ENCODE data around the gene ALB. TPM values are rescaled to one million over a fixed set of nuclear protein-coding genes. Genes with fewer than 3 reads are reported as not detected.

ALB gene
- total RNA-seq, 4 donors from 2014 or later: 0.25 TPM; not detected in 3

- WGBS, 2 donors: 93 to 97% methylated on average over 3 of the region's 3 CpGs
- TF ChIP-seq POLR2A (IDR thresholded peaks at IDR 0.05) (no peak), CTCF (IDR thresholded peaks at IDR 0.05) (no peak)
- no peak overlapping the region for H3K4me3 ChIP-seq (ENCODE audit: low read depth, poor library complexity, severe bottlenecking)
- intact Hi-C loops (cut with DNase I; ENCODE audit: low total_unique reads): no loop called here
- no peak for DNase-seq (ENCODE audit: low spot score in 2 of 2)
Measured at GRCh38 chr4:73468170-73468569, 64.1 kb downstream of the ALB start.

GRCh38 chr4:73470728-73471127 lies 66.6 kb downstream of the ALB start:
- no peak for DNase-seq (ENCODE audit: low spot score in 2 of 2)
- 80 to 89% methylated on average over 1 of the region's 1 CpG for WGBS, 2 donors
- no peak overlapping the region for H3K4me3 ChIP-seq (ENCODE audit: low read depth, poor library complexity, severe bottlenecking)
- TF ChIP-seq POLR2A (IDR thresholded peaks at IDR 0.05): no peak
- TF ChIP-seq CTCF (IDR thresholded peaks at IDR 0.05): no peak
- intact Hi-C loops (cut with DNase I; ENCODE audit: low total_unique reads): no loop called here

Other genes starting within 250 kb of the ALB start
- 10 to 100 TPM; 48.0 to 64.1 (median 57.0) TPM for gene ANKRD17, start 145.5 kb upstream of the ALB start, total RNA-seq
- not detected for gene AFP, start 31.9 kb downstream of the ALB start, total RNA-seq
- gene AFM, start 77.5 kb downstream of the ALB start, total RNA-seq: not detected
- 10 to 100 TPM in 3 of 4 donors, 1 to 10 TPM in 1; 6.2 to 15.1 (median 11.5) TPM for gene RASSF6, start 216.1 kb downstream of the ALB start, total RNA-seq